Measurements from ENCODE around the gene PLEKHD1. TPM values are rescaled to one million over a fixed set of nuclear protein-coding genes. Genes with fewer than 3 reads are reported as not detected.

PLEKHD1 gene
- total RNA-seq, 1 experiment from 2014 or later, result 0.15 TPM

DNA sequence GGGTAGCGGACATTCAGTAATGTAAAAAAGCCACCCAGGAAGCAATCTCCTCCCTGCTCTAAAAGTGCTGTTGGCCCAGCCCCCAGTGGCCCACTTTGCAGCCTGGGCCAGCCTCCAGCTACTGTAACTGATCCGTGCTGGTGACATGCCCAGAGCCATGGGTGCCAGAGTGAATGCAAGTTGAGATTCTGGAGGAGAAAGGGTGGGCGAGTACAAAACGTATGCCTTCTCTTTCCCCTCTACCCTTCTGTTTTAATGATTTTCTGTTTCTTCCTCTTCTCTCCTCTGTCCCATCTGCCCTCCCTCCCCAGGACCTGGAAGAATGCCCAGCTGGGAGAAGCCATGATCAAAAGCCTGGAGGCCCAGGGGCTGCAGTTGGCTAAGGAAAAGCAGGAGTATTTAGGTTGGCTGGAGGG lies 16.9 kb downstream of the PLEKHD1 start:
- Histone ChIP-seq H3K9me2 (replicated peaks; ENCODE audit: low read length) (no peaks in the 10 kb centered on the region), H3K27me3 (ENCODE audit: low read length) (no peaks in the 10 kb centered on the region), H3K79me2 (ENCODE audit: low read length) (no peaks in the 10 kb centered on the region), H3K4me1 (ENCODE audit: insufficient read depth, low read length) (no peaks in the 10 kb centered on the region), H4K20me1 (ENCODE audit: low read length) (no peaks in the 10 kb centered on the region), H3K9me3 (ENCODE audit: low read length) (no peaks in the 10 kb centered on the region), H3K9ac (ENCODE audit: low read length) (no peak overlapping the region), H3K27ac (ENCODE audit: low read length) (no peak overlapping the region), H3K4me2 (ENCODE audit: low read length) (no peak overlapping the region), H3K36me3 (ENCODE audit: low read depth, low read length) (no peaks in the 10 kb centered on the region), H2AFZ (ENCODE audit: low read length) (no peak overlapping the region), H3K4me3 (ENCODE audit: low read length) (no peak overlapping the region), H3F3A (ENCODE audit: low read length, unreplicated experiment) (no peaks in the 10 kb centered on the region)
- CTCF ChIA-PET, result no interaction called here
- no peak for ATAC-seq
- no TSS peak for BruUV-seq (replicated peaks)
- intact Hi-C loops (cut with micrococcal nuclease), result no loop called here
- DNase-seq, result no peak
- TF ChIP-seq EZH2 (IDR thresholded peaks at IDR 0.05; ENCODE audit: low read length, unreplicated experiment) (no peak), EZH2phosphoT487 (IDR thresholded peaks at IDR 0.05; ENCODE audit: borderline replicate concordance, low read length) (no peak)
- TF ChIP-seq, protein P1, sequence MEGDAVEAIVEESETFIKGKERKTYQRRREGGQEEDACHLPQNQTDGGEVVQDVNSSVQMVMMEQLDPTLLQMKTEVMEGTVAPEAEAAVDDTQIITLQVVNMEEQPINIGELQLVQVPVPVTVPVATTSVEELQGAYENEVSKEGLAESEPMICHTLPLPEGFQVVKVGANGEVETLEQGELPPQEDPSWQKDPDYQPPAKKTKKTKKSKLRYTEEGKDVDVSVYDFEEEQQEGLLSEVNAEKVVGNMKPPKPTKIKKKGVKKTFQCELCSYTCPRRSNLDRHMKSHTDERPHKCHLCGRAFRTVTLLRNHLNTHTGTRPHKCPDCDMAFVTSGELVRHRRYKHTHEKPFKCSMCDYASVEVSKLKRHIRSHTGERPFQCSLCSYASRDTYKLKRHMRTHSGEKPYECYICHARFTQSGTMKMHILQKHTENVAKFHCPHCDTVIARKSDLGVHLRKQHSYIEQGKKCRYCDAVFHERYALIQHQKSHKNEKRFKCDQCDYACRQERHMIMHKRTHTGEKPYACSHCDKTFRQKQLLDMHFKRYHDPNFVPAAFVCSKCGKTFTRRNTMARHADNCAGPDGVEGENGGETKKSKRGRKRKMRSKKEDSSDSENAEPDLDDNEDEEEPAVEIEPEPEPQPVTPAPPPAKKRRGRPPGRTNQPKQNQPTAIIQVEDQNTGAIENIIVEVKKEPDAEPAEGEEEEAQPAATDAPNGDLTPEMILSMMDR (conservative IDR thresholded peaks at IDR 0.05; ENCODE audit: low read depth, low read length), result no peak
- POLR2A ChIA-PET (ENCODE audit: unreplicated experiment), result no interaction called here

DNA sequence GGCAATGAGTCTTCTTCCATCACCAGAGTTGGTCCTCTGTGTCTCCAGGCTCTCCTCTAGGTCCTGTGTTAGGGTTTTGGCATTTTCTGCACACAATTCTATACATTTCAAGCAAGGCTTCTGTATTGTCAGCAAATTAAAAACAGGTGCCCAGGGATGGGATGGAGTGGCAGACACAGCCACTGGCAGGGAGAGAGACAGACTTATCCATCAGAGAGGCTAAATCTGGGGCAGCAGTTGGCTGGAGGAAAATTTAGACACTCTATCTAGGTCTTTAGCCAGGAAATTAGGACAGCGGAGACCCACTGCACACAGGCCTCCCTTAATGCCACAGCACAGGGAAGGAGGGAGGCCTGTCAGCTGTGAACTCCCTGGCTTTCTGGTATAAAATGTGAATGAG lies 20.2 kb downstream of the PLEKHD1 start:
- Histone ChIP-seq H2AFZ (ENCODE audit: low read length) (no peak overlapping the region), H3K36me3 (ENCODE audit: low read depth, low read length) (no peaks in the 10 kb centered on the region), H3K4me3 (ENCODE audit: low read length) (no peak overlapping the region), H4K20me1 (ENCODE audit: low read length) (no peaks in the 10 kb centered on the region), H3K9ac (ENCODE audit: low read length) (no peak overlapping the region), H3K4me2 (ENCODE audit: low read length) (no peak overlapping the region), H3K27me3 (ENCODE audit: low read length) (peaks cover 11% of the 10 kb centered on the region; the same call in 1 of the 2 replicates), H3K27ac (ENCODE audit: low read length) (no peak overlapping the region), H3K4me1 (ENCODE audit: insufficient read depth, low read length) (no peaks in the 10 kb centered on the region), H3K9me3 (ENCODE audit: low read length) (no peaks in the 10 kb centered on the region), H3F3A (ENCODE audit: low read length, unreplicated experiment) (no peaks in the 10 kb centered on the region), H3K9me2 (replicated peaks; ENCODE audit: low read length) (no peaks in the 10 kb centered on the region), H3K79me2 (ENCODE audit: low read length) (no peaks in the 10 kb centered on the region)
- ChIA-PET CTCF (no interaction called here), POLR2A (ENCODE audit: unreplicated experiment) (no interaction called here)
- no peak for ATAC-seq
- no peak for DNase-seq
- BruUV-seq (replicated peaks), result no TSS peak
- TF ChIP-seq EZH2 (IDR thresholded peaks at IDR 0.05; ENCODE audit: low read length, unreplicated experiment) (no peak), EZH2phosphoT487 (IDR thresholded peaks at IDR 0.05; ENCODE audit: borderline replicate concordance, low read length) (no peak)
- TF ChIP-seq, protein P1 (conservative IDR thresholded peaks at IDR 0.05; ENCODE audit: low read depth, low read length), result no peak
- intact Hi-C loops (cut with micrococcal nuclease), result no loop called here

DNA sequence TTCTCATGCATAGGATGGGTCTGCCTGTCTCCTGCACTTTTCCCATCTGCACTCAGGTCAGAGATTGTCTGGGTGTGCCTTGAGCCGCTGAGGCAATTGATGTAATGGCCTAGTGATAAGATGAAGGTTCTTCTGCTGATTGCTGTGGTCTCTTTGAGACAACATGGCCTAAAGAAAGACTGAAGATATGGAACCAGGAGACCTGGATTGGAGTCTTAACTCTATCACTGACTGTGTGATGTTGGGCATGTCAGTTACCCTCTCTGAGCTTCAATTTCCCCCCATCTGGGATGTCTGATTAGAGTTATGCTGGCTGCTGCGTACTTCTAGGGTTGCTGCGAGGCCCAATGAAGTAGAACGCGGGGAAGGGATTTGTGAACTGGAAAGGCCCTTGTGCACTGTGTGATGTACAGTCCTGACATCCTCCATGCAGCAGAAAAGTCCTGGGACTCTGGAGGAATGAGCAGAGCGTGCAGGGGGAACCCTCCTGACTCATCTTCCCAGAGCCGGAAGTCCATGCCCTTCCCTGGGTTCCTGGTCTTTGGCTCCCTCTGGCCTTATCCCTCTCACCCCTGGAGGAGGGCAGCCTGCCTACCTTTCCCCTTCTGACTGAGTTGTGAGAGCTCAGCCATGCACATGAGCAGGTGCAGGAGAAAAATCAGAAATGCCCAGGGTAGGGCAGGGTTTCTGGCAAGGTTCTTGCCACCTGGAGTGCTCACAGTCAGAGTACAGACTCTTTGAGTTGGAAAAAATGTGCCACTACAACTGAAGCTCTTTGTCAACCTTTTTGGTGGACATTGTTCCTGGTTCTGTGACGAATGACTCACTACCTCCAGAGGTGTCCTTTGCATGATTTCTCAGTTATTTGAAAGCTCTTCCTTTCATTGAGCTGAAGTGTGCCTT lies 21.1 kb downstream of the PLEKHD1 start:
- H3K27me3 ChIP-seq (ENCODE audit: low read length), result peaks cover 18% of the 10 kb centered on the region

More for the DNA sequence above, 21.1 kb downstream of the PLEKHD1 start:
- Histone ChIP-seq H3K4me1 (ENCODE audit: insufficient read depth, low read length) (no peaks in the 10 kb centered on the region), H3K9ac (ENCODE audit: low read length) (no peak overlapping the region), H3F3A (ENCODE audit: low read length, unreplicated experiment) (no peaks in the 10 kb centered on the region), H3K4me2 (ENCODE audit: low read length) (no peak overlapping the region), H3K79me2 (ENCODE audit: low read length) (no peaks in the 10 kb centered on the region), H2AFZ (ENCODE audit: low read length) (no peak overlapping the region), H3K9me3 (ENCODE audit: low read length) (no peaks in the 10 kb centered on the region), H4K20me1 (ENCODE audit: low read length) (no peaks in the 10 kb centered on the region), H3K27ac (ENCODE audit: low read length) (no peak overlapping the region), H3K9me2 (replicated peaks; ENCODE audit: low read length) (no peaks in the 10 kb centered on the region), H3K36me3 (ENCODE audit: low read depth, low read length) (no peaks in the 10 kb centered on the region), H3K4me3 (ENCODE audit: low read length) (no peak overlapping the region)
- TF ChIP-seq EZH2 (IDR thresholded peaks at IDR 0.05; ENCODE audit: low read length, unreplicated experiment), result no peak
- TF ChIP-seq, protein P1 (conservative IDR thresholded peaks at IDR 0.05; ENCODE audit: low read depth, low read length), result no peak
- no peak for TF ChIP-seq EZH2phosphoT487 (IDR thresholded peaks at IDR 0.05; ENCODE audit: borderline replicate concordance, low read length)
- ChIA-PET CTCF (no interaction called here), POLR2A (ENCODE audit: unreplicated experiment) (interaction anchor here (0.6 kb wide), 1 partner anchor 373 kb away, joined by 4 read pairs; no protein-coding TSS in a partner anchor)
- BruUV-seq (replicated peaks), result no TSS peak
- ATAC-seq, result peak; percentile 28
- intact Hi-C loops (cut with micrococcal nuclease), result no loop called here
- no peak for DNase-seq

All from PC-3 (cell line).